ENCODE data around the gene GAS6. TPM values are rescaled to one million over a fixed set of nuclear protein-coding genes. Genes with fewer than 3 reads are reported as not detected.

The GAS6 gene
- total and polyA plus RNA-seq, 9 of the 15 experiments (the other 6 are each of a cell fraction or from before 2014, with no cell fraction given) = 0.14 to 9.7 (median 4.7) TPM; not detected in 1

GRCh38 chr13:113848431-113849260 lies 15.2 kb downstream of the GAS6 start (continued):
- TF ChIP-seq CTCFL (IDR thresholded peaks at IDR 0.05; ENCODE audit: borderline replicate concordance, insufficient read depth, low read depth, low read length, poor library complexity, severe bottlenecking) = no peak
- no peak for TF ChIP-seq SRSF9 (IDR thresholded peaks at IDR 0.05; ENCODE audit: borderline replicate concordance, low read depth, low read length)
- TF ChIP-seq ZBTB17 (CRISPR knock-in tag; IDR thresholded peaks at IDR 0.05) = no peak
- TF ChIP-seq MAFG (tag; conservative IDR thresholded peaks at IDR 0.05) = peak; percentile 86
- no peak for TF ChIP-seq TRIM24 (IDR thresholded peaks at IDR 0.05)
- no peak for TF ChIP-seq NR3C1 (CRISPR knock-in tag; IDR thresholded peaks at IDR 0.05)
- peak; percentile 60; the same call in 1 of the 2 replicates for TF ChIP-seq NFE2L1 (tag; IDR thresholded peaks at IDR 0.05; ENCODE audit: borderline replicate concordance, low read depth)
- TF ChIP-seq, protein P1, sequence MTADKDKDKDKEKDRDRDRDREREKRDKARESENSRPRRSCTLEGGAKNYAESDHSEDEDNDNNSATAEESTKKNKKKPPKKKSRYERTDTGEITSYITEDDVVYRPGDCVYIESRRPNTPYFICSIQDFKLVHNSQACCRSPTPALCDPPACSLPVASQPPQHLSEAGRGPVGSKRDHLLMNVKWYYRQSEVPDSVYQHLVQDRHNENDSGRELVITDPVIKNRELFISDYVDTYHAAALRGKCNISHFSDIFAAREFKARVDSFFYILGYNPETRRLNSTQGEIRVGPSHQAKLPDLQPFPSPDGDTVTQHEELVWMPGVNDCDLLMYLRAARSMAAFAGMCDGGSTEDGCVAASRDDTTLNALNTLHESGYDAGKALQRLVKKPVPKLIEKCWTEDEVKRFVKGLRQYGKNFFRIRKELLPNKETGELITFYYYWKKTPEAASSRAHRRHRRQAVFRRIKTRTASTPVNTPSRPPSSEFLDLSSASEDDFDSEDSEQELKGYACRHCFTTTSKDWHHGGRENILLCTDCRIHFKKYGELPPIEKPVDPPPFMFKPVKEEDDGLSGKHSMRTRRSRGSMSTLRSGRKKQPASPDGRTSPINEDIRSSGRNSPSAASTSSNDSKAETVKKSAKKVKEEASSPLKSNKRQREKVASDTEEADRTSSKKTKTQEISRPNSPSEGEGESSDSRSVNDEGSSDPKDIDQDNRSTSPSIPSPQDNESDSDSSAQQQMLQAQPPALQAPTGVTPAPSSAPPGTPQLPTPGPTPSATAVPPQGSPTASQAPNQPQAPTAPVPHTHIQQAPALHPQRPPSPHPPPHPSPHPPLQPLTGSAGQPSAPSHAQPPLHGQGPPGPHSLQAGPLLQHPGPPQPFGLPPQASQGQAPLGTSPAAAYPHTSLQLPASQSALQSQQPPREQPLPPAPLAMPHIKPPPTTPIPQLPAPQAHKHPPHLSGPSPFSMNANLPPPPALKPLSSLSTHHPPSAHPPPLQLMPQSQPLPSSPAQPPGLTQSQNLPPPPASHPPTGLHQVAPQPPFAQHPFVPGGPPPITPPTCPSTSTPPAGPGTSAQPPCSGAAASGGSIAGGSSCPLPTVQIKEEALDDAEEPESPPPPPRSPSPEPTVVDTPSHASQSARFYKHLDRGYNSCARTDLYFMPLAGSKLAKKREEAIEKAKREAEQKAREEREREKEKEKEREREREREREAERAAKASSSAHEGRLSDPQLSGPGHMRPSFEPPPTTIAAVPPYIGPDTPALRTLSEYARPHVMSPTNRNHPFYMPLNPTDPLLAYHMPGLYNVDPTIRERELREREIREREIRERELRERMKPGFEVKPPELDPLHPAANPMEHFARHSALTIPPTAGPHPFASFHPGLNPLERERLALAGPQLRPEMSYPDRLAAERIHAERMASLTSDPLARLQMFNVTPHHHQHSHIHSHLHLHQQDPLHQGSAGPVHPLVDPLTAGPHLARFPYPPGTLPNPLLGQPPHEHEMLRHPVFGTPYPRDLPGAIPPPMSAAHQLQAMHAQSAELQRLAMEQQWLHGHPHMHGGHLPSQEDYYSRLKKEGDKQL (CRISPR knock-in tag; IDR thresholded peaks at IDR 0.05; ENCODE audit: borderline replicate concordance) = no peak
- no peak for TF ChIP-seq RUNX1 (IDR thresholded peaks at IDR 0.05; ENCODE audit: low read depth)
- TF ChIP-seq KHSRP (IDR thresholded peaks at IDR 0.05) = no peak
- TF ChIP-seq U2AF1 (optimal IDR thresholded peaks at IDR 0.05; ENCODE audit: low read depth, low read length) = no peak
- no peak for TF ChIP-seq POLR2H (tag; IDR thresholded peaks at IDR 0.05; ENCODE audit: low read depth)
- no peak for TF ChIP-seq ZNF324 (CRISPR knock-in tag; IDR thresholded peaks at IDR 0.05)
- TF ChIP-seq HSF4 (CRISPR knock-in tag; IDR thresholded peaks at IDR 0.05; ENCODE audit: borderline replicate concordance) = no peak
- no peak for TF ChIP-seq CREM (IDR thresholded peaks at IDR 0.05; ENCODE audit: low read depth)

All from K562 (cell line).